ENCODE results near the gene KRTAP9-6.
"Not testable (repeated sequence)": the region's sequence is repeated elsewhere in the genome, so short reads cannot be mapped to it uniquely, and the experiment has no call there.

Gene KRTAP9-6, protein sequence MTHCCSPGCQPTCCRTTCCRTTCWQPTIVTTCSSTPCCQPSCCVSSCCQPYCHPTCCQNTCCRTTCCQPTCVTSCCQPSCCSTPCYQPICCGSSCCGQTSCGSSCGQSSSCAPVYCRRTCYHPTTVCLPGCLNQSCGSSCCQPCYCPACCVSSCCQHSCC

DNA sequence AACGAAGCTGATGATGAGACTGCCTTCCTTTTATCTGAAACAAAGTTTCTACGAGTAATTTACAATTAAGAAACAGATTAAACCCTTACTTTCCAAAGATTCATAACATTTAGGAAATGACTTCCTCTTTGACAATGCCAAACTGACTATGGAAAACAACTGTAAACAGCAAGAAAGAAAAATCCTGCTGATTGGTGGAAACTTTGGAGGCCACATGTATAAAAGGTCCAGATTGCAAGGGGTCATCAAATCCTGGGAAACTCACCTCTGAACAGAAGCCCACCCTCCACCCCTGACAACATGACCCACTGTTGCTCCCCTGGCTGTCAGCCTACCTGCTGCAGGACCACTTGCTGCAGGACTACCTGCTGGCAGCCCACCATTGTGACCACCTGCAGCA lies at the start of gene KRTAP9-6:
Gene KRTAP9-6 (plus strand): TSS at position 301 of the 400 bp plus-strand sequence. CDS start 0 bp downstream, at position 301.
- no peak for DNase-seq (ENCODE audit: low read depth in 2 of 2)

DNA sequence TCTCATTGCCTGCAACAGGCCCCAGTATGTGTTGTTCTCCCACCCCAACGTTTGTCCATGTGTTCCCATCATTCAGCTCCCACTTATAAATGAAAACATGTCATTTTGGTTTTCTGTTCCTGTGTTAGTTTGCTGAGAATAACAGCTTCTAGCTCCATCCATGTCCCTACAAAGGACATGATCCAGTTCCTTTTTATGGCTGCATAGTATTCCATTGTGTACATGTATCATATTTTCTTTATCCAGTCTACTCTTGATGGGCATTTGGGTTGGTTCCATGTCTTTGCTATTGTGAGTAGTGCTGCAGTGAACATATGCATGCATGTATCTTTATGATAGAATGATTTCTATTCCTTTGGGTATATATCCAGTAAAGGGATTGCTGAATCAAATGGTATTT lies 49.5 kb upstream of the KRTAP9-6 start:
- DNase-seq (ENCODE audit: low read depth in 2 of 2) = no peak

DNA sequence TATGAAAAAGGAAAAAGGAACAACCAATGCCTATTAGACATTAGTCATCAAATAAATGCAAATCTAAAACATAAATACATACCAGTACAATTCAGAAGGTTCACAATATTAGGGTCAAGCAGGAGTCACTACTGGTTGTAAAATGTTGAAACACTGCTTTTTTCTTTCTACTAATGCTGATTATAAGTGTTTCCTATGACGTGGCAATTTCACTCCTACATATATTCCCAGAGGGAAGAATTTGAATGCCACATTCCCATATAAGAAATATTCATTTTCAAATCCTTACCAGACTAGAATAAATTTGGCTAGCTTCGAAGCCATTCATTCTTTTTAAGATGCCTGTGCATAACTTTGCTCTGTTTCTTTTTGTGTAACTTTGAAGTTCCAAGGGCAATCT lies 41.4 kb upstream of the KRTAP9-6 start:
- no peak for DNase-seq (ENCODE audit: low read depth in 2 of 2)

DNA sequence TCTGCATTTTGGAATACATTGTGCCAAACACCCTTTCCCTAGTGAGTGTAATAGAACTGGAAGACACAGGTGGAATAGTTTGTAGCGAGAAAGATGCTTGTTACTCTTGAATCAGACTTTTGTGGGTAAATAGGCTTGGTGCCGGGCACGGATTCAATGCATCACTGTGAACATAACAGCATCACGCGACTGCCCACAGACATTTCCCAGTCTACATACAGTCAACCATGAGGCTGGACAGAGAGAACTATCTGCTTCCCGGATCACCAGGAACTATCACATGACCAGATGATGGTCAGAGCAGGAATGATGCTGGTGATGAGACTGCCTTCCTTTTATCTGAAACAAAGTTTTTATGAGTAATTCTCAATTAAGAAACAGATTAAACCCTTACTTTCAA lies 39.1 kb upstream of the KRTAP9-6 start:
- DNase-seq (ENCODE audit: low read depth in 2 of 2) = no peak

DNA sequence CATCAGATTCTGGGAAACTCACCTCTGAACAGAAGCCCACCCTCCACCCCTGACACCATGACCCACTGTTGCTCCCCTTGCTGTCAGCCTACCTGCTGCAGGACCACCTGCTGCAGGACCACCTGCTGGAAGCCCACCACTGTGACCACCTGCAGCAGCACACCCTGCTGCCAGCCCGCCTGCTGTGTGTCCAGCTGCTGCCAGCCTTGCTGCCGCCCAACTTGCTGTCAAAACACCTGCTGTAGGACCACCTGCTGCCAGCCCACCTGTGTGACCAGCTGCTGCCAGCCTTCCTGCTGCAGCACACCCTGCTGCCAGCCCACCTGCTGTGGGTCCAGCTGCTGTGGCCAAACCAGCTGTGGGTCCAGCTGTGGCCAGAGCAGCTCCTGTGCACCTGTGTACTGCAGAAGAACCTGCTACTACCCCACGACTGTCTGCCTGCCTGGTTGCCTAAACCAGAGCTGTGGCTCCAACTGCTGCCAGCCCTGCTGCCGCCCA lies 38.5 kb upstream of the KRTAP9-6 start, which contains the start of gene KRTAP9-2:
Gene KRTAP9-2 (plus strand): TSS at position 51 of the 498 bp plus-strand sequence. CDS start 7 bp downstream, at position 58.
- DNase-seq (ENCODE audit: low read depth in 2 of 2) = not testable (repeated sequence)

DNA sequence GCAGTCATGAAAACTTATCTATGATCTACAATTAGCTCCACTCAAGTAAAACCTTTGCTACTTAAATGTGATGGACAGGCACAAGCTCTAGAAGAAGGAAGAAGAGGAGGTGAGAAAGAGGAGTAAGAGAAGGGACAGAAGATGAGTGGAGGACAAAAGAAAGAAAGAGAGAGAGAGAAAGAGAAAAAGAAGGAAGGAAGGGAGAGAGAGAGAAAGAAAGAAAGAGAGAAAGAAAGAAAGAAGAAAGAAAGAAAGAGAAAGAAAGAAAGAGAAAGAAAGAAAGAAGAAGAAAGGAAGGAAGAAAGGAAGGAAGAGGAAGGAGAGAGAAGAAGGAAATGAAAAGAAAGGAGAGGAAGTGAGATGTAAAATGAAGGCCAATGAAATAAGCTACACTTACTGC lies 35.1 kb upstream of the KRTAP9-6 start:
- DNase-seq (ENCODE audit: low read depth in 2 of 2) = no peak

DNA sequence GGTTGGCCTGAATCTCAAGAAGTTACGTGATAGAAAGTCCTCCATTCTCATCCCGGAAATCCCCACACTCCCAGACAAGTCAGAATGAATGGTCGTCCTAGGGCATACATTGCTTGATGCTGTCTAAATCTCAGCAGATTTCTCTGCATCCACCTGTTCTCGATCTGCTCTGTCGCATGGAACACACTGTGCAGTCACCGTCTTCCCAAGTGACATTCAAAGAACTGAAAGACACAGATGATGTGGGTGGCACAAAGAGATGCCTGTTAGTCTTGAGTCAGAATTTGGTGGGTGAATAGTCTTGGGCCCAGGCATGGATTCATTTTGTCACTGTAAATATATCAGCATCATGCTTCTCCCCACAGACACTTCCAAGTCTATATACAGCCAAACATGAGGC lies 33.4 kb upstream of the KRTAP9-6 start:
- no peak for DNase-seq (ENCODE audit: low read depth in 2 of 2)

DNA sequence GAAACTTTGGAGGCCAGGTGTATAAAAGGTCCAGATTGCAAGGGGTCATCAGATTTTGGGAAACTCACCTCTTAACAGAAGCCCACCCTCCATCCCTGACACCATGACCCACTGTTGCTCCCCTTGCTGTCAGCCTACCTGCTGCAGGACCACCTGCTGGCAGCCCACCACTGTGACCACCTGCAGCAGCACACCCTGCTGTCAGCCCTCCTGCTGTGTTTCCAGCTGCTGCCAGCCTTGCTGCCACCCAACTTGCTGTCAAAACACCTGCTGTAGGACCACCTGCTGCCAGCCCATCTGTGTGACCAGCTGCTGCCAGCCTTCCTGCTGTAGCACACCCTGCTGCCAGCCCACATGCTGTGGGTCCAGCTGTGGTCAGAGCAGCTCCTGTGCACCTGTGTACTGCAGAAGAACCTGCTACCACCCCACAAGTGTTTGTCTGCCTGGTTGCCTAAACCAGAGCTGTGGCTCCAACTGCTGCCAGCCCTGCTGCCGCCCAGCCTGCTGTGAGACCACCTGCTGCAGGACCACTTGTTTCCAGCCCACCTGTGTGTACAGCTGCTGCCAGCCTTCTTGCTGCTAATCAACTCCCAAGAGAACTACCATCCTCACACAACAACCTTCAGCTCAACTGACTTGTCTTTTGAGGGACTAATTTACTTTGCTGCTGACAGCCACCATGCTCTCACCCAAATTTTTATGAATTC lies 32.6 kb upstream of the KRTAP9-6 start, which contains the start of gene KRTAP9-3:
Gene KRTAP9-3 (plus strand): TSS at position 51 of the 707 bp plus-strand sequence. CDS start 53 bp downstream, at position 104.
- DNase-seq (ENCODE audit: low read depth in 2 of 2) = not testable (repeated sequence)

DNA sequence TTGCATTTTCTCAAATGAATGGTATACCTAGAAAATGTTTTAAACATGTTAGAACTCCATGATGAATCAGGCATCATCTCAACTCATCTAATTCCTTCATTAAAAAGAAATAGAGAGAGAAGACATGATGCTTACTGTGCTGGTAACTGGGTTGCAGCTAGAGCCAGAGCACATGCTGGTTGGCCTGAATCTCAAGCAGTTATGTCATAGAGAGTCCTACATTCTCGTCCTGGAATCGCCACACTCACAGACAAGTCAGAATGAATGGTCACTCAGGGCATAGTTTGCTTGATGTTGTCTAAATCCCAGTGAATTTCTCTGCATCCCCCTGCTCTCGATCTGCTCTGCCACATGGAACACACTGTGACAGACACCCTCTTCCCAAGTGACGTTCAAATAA lies 28.1 kb upstream of the KRTAP9-6 start:
- DNase-seq (ENCODE audit: low read depth in 2 of 2) = not testable (repeated sequence)

DNA sequence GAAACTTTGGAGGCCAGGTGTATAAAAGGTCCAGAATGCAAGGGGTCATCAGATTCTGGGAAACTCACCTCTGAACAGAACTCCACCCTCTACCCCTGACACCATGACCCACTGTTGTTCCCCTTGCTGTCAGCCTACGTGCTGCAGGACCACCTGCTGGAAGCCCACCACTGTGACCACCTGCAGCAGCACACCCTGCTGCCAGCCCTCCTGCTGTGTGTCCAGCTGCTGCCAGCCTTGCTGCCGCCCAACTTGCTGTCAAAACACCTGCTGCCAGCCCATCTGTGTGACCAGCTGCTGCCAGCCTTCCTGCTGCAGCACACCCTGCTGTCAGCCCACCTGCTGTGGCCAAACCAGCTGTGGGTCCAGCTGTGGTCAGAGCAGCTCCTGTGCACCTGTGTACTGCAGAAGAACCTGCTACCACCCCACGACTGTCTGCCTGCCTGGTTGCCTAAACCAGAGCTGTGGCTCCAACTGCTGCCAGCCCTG lies 27.2 kb upstream of the KRTAP9-6 start, which contains the start of gene KRTAP9-8:
Gene KRTAP9-8 (plus strand): TSS at position 51 of the 489 bp plus-strand sequence. CDS start 53 bp downstream, at position 104.
- not testable (repeated sequence) for DNase-seq (ENCODE audit: low read depth in 2 of 2)

DNA sequence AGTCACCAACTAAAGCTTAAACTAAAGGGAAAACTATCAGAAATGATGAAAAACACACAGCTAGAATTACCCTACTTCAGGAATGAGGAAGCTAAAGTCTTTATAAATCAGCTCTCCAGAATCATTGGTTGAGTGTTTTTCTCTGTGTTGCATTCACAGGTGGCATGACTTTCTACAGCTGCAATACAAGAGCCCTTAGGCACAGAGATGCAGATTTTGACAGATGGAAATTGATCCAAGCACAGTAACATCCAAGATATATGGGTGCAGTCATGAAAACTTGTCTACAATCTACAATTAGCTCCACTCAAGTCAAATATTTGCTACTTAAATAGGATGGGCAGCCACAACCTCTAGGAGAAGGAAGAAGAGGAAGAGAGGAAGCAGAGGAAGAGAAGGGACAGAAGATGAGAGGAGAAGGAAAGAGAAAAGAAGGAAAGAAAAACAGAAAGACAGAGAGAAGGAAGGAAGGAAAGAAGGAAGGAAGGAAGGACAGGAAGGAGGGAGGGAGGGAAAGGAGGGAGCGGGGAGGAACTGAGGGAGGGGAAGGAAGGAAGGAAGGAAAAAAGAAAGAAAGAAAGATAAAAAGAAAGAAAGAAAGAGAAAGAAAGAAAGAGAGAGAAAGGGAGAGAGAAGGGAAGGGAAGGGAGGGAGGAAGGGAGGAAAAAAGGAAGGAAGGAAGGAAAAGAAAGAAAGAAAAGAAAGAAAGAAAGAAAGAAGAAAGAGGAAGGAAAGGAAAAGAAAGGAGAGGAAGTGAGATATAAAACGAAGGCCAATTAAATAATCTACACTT lies 18.0 kb upstream of the KRTAP9-6 start:
- not testable (repeated sequence) for DNase-seq (ENCODE audit: low read depth in 2 of 2)

DNA sequence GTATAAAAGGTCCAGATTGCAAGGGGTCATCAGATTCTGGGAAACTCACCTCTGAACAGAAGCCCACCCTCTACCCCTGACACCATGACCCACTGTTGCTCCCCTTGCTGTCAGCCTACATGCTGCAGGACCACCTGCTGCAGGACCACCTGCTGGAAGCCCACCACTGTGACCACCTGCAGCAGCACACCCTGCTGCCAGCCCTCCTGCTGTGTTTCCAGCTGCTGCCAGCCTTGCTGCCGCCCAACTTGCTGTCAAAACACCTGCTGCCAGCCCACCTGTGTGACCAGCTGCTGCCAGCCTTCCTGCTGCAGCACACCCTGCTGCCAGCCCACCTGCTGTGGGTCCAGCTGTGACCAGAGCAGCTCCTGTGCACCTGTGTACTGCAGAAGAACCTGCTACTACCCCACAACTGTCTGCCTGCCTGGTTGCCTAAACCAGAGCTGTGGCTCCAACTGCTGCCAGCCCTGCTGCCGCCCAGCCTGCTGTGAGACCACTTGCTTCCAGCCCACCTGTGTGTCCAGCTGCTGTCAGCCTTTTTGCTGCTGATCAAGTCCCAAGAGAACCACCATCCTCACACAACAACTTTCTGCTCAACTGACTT lies 15.4 kb upstream of the KRTAP9-6 start, which contains the start of gene KRTAP9-4:
Gene KRTAP9-4 (plus strand): TSS at position 51 of the 604 bp plus-strand sequence. CDS start 34 bp downstream, at position 85.
- not testable (repeated sequence) for DNase-seq (ENCODE audit: low read depth in 2 of 2)

DNA sequence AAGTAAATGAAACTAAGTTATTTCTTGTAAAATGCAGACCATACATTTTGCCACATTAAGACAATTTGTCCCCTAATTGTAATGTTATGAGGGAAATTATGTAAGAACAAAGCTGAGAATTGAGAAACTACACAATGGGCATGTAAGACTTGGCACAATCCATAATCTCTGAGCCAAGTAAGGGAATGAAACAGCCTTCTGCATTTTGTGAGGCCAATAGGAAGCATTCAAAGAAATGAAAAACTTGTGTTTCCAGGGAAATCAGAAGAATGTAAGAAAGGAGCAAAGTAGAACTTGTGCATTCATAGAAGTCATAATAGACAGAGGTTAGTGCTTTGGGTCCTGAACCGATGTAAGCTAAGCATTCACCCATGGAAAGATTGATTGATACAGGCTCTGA lies 13.9 kb upstream of the KRTAP9-6 start:
- no peak for DNase-seq (ENCODE audit: low read depth in 2 of 2)

DNA sequence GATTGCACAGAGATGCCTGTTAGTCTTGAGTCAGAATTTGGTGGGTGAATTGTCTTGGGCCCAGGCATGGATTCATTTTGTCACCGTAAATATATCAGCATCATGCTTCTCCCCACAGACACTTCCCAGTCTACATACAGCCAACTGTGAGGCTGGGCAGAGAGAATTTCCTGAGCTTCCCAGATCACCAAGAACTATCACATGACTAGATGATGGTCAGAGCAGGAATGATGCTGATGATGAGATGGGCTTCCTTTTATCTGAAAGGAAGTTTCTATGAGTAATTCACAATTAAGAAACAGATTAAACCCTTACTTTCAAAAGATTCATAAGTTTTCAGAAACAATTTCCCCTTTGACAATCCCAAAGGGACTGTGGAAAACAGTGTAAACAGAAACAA lies 10.3 kb upstream of the KRTAP9-6 start:
- DNase-seq (ENCODE audit: low read depth in 2 of 2) = no peak

DNA sequence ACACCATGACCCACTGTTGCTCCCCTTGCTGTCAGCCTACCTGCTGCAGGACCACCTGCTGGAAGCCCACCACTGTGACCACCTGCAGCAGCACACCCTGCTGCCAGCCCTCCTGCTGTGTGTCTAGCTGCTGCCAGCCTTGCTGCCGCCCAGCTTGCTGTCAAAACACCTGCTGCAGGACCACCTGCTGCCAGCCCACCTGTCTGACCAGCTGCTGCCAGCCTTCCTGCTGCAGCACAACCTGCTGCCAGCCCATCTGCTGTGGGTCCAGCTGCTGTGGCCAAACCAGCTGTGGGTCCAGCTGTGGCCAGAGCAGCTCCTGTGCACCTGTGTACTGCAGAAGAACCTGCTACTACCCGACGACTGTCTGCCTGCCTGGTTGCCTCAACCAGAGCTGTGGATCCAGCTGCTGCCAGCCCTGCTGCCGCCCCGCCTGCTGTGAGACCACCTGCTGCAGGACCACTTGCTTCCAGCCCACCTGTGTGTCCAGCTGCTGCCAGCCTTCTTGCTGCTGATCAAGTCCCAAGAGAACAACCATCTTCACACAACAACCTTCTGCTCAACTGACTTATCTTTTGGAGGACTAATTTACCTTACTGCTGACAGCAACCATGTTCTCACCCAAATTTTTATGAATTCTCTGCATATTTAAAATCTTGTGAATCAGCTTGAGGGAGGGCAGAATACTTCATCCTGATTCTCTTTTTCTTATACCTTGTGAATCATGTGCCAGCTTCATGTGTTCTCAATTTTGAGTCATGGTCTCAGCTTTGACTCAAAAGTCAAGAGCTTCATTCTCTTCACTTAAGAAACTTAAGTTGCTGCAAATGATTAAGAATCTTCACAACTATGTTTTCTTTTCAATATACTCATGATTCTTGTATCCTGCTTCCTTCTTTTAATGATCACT lies 9.5 kb upstream of the KRTAP9-6 start, which contains the start of gene KRTAP9-9:
Gene KRTAP9-9 (plus strand): TSS at position 4 of the 910 bp plus-strand sequence.
- not testable (repeated sequence) for DNase-seq (ENCODE audit: low read depth in 2 of 2)

DNA sequence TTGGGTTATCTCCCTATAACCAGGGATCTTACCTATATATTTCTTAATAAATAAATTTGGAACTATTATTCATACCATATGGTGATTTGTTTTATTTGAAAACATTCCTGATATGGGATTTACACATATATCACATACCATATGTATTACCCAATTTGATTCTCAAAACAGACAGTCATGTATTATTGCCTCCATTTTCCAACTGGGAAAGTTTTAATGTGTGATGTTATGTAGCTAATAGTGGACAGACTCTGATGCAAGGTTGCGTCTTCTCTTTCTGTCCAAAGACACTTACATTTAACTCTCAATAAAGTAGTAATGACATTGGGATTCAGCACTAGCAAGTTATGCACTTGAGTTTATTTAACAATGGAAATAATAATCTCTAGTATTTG lies 8.9 kb upstream of the KRTAP9-6 start:
- no peak for DNase-seq (ENCODE audit: low read depth in 2 of 2)

DNA sequence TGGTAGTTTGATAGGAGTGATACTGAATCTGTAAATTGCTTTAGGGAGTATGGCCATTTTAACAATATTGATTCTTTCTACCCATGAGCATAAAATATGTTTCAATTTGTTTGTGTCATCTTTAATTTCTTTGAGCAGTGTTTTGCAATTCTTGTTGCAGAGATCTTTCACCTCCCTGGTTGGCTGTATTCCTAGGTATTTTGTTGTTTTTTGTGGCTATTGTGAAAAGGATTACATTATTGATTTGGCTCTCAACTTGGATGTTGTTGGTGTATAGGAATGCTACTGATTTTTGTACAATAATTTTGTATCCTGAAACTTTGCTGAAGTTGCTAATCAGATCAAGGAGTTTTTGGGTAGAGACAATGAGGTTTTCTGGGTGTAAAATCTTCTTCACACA lies 6.8 kb upstream of the KRTAP9-6 start:
- no peak for DNase-seq (ENCODE audit: low read depth in 2 of 2)

DNA sequence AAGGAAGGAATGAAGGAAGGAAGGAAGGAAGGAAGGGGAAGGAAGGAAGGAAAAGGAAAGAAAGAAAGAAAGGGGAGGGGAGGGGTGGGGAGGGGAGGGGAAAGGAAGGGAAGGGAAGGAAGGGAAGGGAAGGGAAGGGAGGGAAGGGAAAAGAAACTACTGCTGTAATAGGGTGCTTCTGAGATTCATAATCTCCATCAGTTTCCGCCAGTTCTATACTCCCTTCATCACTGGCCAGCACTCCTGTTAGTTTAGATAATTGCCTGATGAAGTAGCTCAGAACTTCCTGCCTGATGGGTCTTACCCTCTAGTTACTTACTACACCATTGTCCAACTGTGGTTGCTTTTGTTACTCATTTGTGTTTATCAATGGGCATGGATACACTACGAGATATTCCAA lies 2.0 kb upstream of the KRTAP9-6 start:
- DNase-seq (ENCODE audit: low read depth in 2 of 2) = no peak

DNA sequence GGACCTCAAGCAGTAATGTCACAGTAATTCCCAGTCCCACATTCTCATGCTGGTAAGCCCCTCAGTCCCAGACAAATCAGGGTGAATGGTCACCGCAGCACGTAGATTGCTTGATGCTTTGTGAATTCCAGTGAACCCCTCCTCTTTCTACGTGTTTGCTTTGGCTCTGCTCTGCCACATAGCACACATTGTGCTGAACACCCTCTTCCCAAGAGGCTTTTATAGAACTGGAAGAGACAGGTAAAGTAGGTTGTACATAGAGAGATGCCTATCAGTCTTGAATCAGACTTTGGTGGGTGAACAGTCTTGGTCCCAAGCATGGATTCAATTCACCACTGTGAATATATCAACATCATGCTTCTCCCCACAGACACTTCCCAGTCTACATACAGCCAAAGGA lies 579 bp upstream of the KRTAP9-6 start:
- no peak for DNase-seq (ENCODE audit: low read depth in 2 of 2)

DNA sequence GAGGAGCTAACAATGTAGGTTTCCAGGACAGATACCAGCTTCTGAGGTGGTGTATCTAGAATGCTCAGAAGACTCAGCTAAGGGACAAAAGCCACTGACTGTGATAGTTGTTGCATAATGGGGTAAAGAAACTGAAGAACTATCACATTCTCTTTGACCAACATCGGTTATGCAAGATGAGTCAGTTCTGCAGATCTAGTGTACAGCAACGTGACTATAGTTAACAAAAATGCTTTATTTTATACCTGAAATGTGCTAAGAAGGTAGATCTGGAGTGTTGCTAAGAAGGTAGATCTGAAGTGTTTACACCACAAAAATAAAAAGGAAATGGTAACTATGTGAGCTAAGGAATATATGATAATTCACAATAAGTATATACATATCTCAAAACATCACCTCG lies 2.5 kb downstream of the KRTAP9-6 start:
- DNase-seq (ENCODE audit: low read depth in 2 of 2) = no peak

Measured in stimulated activated CD4-positive, alpha-beta T cell treated with anti-CD3 and anti-CD28 coated beads, Interleukin-15, amount 100 ng/mL, for 48 hours (primary cell).